Hematopoietic multipotent progenitor cell treated with erythropoietin and hydrocortisone succinate and interleukin-3 and kit ligand, for 15 days (in vitro differentiated cells): ENCODE results near the gene LSS.
"Not testable (repeated sequence)": the region's sequence is repeated elsewhere in the genome, so short reads cannot be mapped to it uniquely, and the experiment has no call there.

Source experiments
- DNase-seq: peaks from one replicate; pipeline ENCODE4 v3.0.0-alpha.2; 2015; ENCODE audit warnings: low spot score

LSS gene

GRCh38 chr21:46245213-46245915, 16.8 kb upstream of the LSS start:
- DNase-seq, result no peak

DNA sequence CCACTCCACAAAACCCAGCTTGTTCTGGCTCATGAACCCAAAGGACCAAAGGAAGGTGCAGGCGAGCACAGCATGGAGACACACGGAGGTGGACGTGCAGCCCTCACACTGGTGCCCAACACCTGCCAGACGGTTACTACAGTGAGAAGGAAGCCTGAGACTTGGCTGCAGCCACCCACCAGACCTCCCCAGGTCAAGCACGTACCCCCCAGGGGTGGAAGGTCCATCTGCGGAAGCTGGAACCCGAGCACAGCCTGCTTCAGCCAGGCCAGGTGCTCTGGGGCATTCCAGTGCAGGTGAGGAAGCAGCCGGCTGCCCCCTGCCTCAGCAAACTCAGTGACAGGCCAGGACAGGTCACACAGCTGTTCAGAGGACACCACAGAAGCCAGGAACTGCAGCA, 16.0 kb upstream of the LSS start:
- DNase-seq, result no peak

- no peak for DNase-seq
These were observed 15.4 kb upstream of the LSS start for GRCh38 chr21:46243960-46244361.

DNA sequence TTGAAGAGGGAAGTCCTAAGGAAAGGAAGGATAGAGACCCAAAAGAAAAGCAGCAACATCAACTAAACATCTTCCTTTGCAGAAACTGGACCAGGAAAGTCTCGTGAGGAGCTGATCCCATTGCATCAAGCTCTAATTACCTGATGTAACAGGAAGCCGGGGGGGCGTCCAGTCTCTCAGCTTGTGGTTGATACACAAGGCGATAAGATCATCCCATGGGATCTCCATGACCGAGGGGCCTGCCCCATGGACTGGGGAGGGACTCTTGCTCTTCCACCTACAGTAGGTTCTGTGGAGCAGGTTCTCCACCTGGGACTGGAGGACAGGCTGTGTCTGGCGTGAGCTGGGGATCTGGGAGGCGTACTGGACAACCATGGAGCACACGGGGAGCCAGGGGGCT, 14.8 kb upstream of the LSS start:
- no peak for DNase-seq

DNA sequence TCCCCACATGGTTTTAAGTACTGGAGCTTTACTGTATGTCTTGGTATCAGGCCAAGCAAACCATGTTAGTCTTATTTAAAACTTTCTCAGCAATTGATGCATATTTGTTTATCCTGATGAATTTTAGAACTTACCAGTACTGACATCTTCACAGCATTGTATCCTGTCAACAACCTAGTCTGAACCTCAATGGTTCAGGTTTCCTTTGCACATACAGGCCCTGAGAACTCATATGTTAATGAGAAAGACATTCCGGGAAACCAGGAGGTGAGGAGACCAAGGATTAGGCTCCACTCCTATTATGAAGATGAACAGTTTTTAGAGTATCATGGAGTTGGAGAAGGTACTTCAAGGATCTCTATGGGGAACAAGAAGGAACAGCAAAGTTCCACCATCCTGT, 13.0 kb upstream of the LSS start:
- not testable (repeated sequence) for DNase-seq

- DNase-seq, result no peak
These were observed 11.3 kb upstream of the LSS start for GRCh38 chr21:46239817-46240325.

- DNase-seq, result no peak
These were observed 8.9 kb upstream of the LSS start for GRCh38 chr21:46237474-46237873.

GRCh38 chr21:46234436-46234950, 5.9 kb upstream of the LSS start:
- DNase-seq, result no peak

- no peak for DNase-seq
These were observed 1.3 kb upstream of the LSS start for GRCh38 chr21:46229923-46230260.

- no peak for DNase-seq
These were observed 754 bp upstream of the LSS start for GRCh38 chr21:46229133-46229922.

DNA sequence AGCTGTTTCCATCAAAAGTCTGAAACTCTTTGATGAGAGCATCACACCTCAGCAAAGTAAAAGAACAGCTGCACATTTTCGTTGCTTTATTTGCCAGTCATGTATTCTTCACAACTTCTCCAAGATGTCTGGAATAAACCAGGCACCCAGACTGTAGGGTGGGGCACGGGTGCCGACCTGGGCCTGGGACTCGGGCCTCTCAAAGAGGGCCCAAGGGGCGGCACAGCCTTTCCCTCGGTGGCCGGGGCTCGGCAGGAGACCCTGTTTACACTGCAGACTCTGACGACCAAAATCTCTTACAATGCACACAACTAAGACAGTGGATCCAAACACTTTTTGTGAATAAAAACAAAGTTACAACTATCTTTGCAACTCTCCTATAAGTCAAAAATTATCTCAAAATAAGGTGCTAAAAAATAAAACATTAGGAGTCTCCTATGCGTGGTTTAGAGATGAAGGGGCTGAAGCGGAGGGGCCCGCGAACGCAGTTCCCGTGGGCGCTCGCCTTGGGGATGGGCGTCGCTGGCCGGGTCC, 696 bp downstream of the LSS start:
- DNase-seq, result peak; percentile 32

GRCh38 chr21:46226920-46227599, 1.5 kb downstream of the LSS start:
- DNase-seq, result peak; percentile 59

DNA sequence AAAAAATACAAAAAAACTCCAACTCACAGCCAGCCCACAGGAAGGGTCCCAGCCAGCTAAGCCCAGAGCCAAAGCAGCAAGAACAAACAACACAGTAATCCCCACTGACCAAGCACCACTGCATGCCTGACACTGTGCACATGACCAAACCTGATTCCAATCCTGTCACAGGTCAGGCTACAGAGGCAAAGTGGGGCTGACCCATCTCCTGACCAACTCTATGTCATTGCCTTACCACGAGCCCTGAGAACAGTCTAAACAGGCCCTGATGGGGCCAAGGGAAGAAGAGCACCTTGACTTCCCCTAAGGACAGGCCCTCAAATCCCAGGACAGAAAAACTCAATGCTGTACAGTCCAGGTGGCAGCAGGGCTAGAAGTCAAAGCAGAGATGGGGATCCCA, 2.4 kb downstream of the LSS start:
- no peak for DNase-seq

DNA sequence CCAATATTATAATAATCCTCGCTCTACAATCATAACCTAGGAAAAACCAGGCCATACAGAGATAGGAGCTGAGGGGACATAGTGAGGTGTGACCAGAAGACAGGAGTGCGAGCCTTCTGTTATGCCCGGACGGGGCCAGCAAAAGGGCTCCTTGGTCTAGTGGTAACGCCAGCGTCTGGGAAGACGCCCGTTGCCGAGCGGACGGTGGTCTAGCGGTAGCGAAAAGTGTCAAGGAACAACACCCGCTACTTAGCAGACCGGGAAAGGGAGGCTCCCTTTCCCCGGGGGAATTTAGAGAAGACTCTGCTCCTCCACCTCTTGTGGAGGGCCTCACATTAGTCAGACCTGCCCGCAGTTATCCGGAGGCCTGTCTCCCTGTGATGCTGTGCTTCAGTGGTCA, 4.9 kb downstream of the LSS start:
- DNase-seq, result not testable (repeated sequence)

DNA sequence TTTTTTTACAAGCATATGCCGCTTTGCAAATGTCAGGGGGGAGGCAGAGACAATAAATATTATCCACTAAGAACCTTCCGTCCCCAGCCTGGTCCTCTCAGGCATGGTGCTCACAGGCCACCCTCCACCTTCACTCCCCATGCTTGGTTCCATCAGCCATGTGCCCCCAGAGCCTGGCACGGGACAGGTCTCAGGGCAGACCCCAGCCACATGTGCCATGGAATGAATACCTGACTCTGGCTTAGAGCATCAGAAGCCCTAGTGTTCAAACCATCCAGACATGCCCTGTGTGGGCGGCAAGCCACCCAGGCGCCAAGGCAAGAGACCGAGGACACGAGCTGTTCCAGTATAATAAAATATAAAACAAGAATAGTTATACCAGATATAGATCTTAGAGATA, 5.4 kb downstream of the LSS start:
- no peak for DNase-seq

DNA sequence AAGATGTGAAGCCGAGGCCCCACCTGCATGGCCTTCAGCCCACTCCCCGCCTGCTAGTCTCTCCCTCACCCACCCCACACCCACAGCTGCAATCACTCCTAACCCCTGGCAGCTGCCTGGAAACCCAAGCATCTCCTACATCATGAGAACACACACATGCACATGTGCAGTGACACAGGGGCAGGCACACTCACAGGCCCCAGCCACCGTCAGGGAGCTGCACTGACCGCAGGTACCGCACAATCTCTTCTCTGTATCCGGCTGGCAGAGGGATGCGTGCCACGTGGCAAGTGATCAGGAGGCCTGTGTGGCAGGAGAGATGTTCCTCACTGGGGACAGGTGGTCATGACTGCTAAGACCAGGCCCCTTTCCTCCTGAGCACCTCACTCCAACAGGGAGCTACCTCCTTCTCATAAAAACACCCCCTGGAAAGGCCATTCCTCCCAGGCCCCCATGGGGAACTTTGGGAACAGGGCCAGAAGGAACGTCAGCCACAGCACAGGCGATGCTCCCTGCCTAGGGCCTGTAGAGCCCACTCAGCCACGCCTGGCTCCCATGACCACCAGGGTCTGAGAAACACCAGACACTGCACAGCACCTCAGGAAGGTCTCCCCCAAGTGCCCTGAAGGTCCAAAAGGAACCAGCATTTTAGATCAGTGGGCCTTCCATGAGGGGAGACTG, 6.0 kb downstream of the LSS start:
- no peak for DNase-seq

DNA sequence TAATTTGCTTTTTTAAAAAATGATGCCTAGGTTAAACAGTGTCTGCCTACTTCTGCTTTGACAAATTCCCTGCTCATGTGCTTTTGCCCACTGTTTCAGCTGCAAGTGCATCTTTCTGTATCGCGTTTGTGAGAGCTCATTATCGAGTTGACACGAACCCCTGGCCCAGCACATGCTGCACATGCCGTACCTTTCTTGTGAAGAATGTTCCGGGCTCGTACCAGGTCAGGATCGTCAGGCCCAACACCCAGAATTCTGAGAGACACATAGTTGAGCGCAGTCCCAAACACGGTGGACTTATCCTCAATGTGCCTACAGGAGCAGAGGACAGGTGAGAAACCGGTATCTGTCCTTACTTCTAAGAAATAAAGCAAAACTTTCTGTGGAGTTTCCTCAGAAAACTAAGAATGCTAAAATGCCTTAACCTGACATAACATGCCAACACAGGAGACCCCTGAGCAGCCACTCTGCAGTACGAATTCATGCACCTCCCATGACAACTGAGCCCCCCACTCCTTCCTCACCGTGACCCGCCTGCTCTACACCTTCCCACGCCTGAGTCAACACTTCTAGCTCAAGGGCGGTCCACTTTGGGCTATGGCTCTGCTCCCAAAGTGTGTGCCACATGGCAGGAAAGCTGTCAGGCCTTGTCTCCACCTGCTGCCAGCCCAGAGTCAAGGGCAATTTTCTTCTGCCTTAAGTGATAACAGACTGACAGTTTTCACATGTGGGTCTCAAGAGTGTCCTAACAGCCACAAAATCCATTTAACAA, 6.7 kb downstream of the LSS start:
- DNase-seq, result no peak

- no peak for DNase-seq
These were observed 7.7 kb downstream of the LSS start for GRCh38 chr21:46220847-46221246.

DNA sequence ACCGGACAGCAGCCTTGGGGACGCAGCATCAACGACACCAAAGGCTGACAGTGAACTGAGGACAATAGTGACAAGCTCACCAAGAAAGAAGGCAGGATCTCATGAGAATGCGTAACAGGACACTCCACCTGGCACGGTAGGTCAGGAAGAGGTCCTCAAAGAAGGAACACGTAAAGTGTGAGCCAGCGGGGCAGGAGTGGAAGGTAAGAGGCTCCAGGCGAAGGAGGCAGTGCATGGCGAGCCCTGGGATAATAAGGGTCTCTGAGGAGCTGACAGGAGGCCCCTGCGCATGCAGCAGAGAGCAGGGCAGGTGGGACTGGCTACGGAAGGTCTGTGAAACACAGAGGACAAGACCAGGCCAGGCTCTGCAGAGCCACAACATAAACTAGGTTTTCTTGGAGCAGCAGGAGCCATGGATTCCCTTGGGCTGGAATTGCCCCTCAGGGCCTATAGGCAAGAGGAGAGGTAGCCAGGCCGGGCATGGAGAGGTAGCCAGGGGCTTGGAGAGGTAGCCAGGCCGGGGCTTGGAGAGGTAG, 8.2 kb downstream of the LSS start:
- DNase-seq, result no peak

DNA sequence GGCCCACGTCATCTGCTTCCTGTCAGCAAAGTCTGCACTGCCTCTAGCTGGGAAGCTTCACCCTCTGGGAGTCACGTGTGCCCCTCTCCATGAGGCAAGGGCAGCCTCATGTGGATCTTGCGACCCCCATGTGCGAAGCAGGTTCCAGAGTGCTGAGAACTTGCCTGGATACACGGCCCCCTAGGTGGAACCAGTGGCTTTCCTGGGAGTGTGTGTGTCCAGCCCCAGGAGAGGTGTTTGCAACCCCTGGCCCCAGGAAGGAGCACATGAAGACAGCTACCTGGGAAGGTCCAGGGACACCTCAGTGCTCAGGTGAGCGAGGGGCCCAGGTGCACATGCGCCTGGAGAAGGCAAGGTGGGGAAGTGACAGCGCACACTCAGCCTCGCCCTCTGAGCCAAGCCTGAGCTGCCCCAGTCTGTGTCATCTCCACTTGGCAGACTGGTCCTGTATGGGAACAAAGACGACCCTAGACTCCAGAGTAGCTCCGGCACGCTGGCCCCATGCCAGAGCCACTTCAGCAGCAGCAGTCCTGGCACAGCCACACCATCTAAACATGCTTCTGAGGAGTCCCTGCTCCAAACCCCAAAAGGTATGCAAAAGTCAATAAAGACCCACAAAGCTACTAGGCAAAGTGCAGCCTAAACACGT, 8.9 kb downstream of the LSS start:
- DNase-seq, result no peak
